ENCODE measurements around the gene MAN2A2. TPM values are rescaled to one million over a fixed set of nuclear protein-coding genes. Genes with fewer than 3 reads are reported as not detected.

The MAN2A2 gene
- total and polyA plus RNA-seq, 9 of the 15 experiments (the other 6 are each of a cell fraction or from before 2014, with no cell fraction given), result 7.3 to 151 (median 43.4) TPM

- TF ChIP-seq PATZ1 (CRISPR knock-in tag; IDR thresholded peaks at IDR 0.05; ENCODE audit: borderline replicate concordance) (no peak), ZNF253 (CRISPR knock-in tag; conservative IDR thresholded peaks at IDR 0.05) (no peak), SMAD1 (IDR thresholded peaks at IDR 0.05; ENCODE audit: low read depth, low read length, partially characterized antibody) (no peak), SNAPC5 (CRISPR knock-in tag; IDR thresholded peaks at IDR 0.05) (no peak), PREB (CRISPR knock-in tag; IDR thresholded peaks at IDR 0.05) (no peak), FOXK1 (CRISPR knock-in tag; IDR thresholded peaks at IDR 0.05; ENCODE audit: borderline replicate concordance) (no peak), TARDBP (IDR thresholded peaks at IDR 0.05) (no peak), LEF1 (IDR thresholded peaks at IDR 0.05) (peak; percentile 53; the same call in 1 of the 2 replicates), PHF21A (IDR thresholded peaks at IDR 0.05; ENCODE audit: borderline replicate concordance, low read depth) (no peak), ZNF518B (CRISPR knock-in tag; IDR thresholded peaks at IDR 0.05) (no peak), NFRKB (IDR thresholded peaks at IDR 0.05; ENCODE audit: low read depth) (no peak), THRB (CRISPR knock-in tag; conservative IDR thresholded peaks at IDR 0.05) (no peak), CTCFL (IDR thresholded peaks at IDR 0.05; ENCODE audit: borderline replicate concordance, insufficient read depth, low read depth, low read length, poor library complexity, severe bottlenecking) (no peak), ETV6 (IDR thresholded peaks at IDR 0.05; ENCODE audit: borderline replicate concordance in 1 of 2, low read depth in 2 of 2, low read length in 1 of 2) (0 out of 4 replicates have a peak, but pooled peaks of 1 of the 2 experiments have one; percentile 56), ETV6 (CRISPR knock-in tag; IDR thresholded peaks at IDR 0.05; ENCODE audit: borderline replicate concordance) (no peak), ZNF77 (CRISPR knock-in tag; IDR thresholded peaks at IDR 0.05) (no peak), ELF2 (CRISPR knock-in tag; IDR thresholded peaks at IDR 0.05) (peak; percentile 40; the same call in 1 of the 2 replicates)
Measured at GRCh38 chr15:90895571-90896117, 7.5 kb upstream of the MAN2A2 start (continued).
